A673 (cell line): ENCODE data around the gene RXRA. TPM values are rescaled to one million over a fixed set of nuclear protein-coding genes. Genes with fewer than 3 reads are reported as not detected.

Source experiments
- BruUV-seq: library from RNA; stranded (reverse); fragments of 400-500 nt; replicated peaks from 2 replicates; lab custom pipeline; 2021; lab: Mats Ljungman, UMichigan
- CTCF ChIA-PET: fragments of 300-600 bp; sonication (Branson Sonifier 250); formaldehyde crosslinking; loops from one replicate; lab custom pipeline; 2022; ENCODE audit warnings: antibody characterized with exemption; lab: Charles Lee
- POLR2A ChIA-PET: fragments of 300-600 bp; sonication (Branson Sonifier 250); formaldehyde crosslinking; loops from one replicate; lab custom pipeline; 2022; ENCODE audit warnings: antibody characterized with exemption; ENCODE audit not compliant: low non-redundant PET; lab: Charles Lee
- DNase-seq: peaks from one replicate; pipeline ENCODE4 v3.0.0-alpha.2; 2015; ENCODE audit warnings: low spot score
- H3K27ac ChIP-seq: fragments of 200-600 bp; sonication (generic); 2 replicates; pipeline ENCODE4 v1.5.1; 2016; ENCODE audit warnings: mixed run types, low read depth, mild to moderate bottlenecking, mixed read lengths, antibody characterized with exemption, low read length; ENCODE audit not compliant: poor library complexity, severe bottlenecking
- H3K27me3 ChIP-seq: fragments of 200-600 bp; sonication (generic); replicated peaks from 2 replicates; pipeline ENCODE4 v1.6.1; 2017; ENCODE audit warnings: mixed run types, low read depth, mild to moderate bottlenecking, mixed read lengths, antibody characterized with exemption, low read length; ENCODE audit not compliant: insufficient read depth, poor library complexity
- H3K36me3 ChIP-seq: fragments of 200-600 bp; sonication (generic); 2 replicates; pipeline ENCODE4 v1.6.1; 2016; ENCODE audit warnings: mixed run types, mild to moderate bottlenecking, mixed read lengths, antibody characterized with exemption, low read length; ENCODE audit not compliant: insufficient read depth, poor library complexity, severe bottlenecking
- H3K4me1 ChIP-seq: fragments of 200-600 bp; sonication (generic); 2 replicates; pipeline ENCODE4 v1.6.1; 2017; ENCODE audit warnings: mixed run types, mild to moderate bottlenecking, mixed read lengths, antibody characterized with exemption, low read length; ENCODE audit not compliant: insufficient read depth, poor library complexity, severe bottlenecking
- H3K4me3 ChIP-seq: fragments of 200-600 bp; sonication (generic); 2 replicates; pipeline ENCODE4 v1.5.1; 2016; ENCODE audit warnings: low read depth, mixed run types, mild to moderate bottlenecking, mixed read lengths, low read length; ENCODE audit not compliant: poor library complexity, severe bottlenecking
- H3K9me3 ChIP-seq: fragments of 200-600 bp; sonication (generic); 2 replicates; pipeline ENCODE4 v1.6.1; 2016; ENCODE audit warnings: mixed run types, low read depth, mild to moderate bottlenecking, mixed read lengths, antibody characterized with exemption, low read length; ENCODE audit not compliant: poor library complexity, severe bottlenecking
- CTCF ChIP-seq: fragments of 300-800, 200-600 bp; sonication (generic); conservative IDR thresholded peaks from 2 replicates; pipeline ENCODE4 v1.5.1; 2017; ENCODE audit warnings: low read depth, mild to moderate bottlenecking, antibody characterized with exemption, low read length, moderate library complexity, mixed read lengths
- EZH2 ChIP-seq: fragments of 200-600 bp; sonication (generic); IDR thresholded peaks from 2 replicates; pipeline ENCODE4 v1.6.1; 2017; ENCODE audit warnings: borderline replicate concordance, low read depth, mild to moderate bottlenecking, mixed read lengths, antibody characterized with exemption, low read length; ENCODE audit not compliant: poor library complexity, severe bottlenecking
- intact Hi-C: fragments of 100-400 bp; cut with micrococcal nuclease; formaldehyde crosslinking; loops from one replicate; pipeline ENCODE4 v1.10.0; 2022; ENCODE audit not compliant: unreplicated experiment
- total RNA-seq: library from RNA; stranded (reverse); gene quantifications from 2 replicates; pipeline ENCODE4 v1.2.3, GENCODE V29; 2021

Gene RXRA
- total RNA-seq, 1 experiment from 2014 or later, result 54.1 TPM

GRCh38 chr9:134431095-134431494 lies 104.8 kb downstream of the RXRA start:
- no peak overlapping the region for H3K27ac ChIP-seq
- H3K4me3 ChIP-seq, result no peak overlapping the region
- TF ChIP-seq EZH2 (no peak), CTCF (no peak)
- H3K9me3 ChIP-seq, result no peaks in the 10 kb centered on the region
- no peak for DNase-seq
- H3K36me3 ChIP-seq, result no peaks in the 10 kb centered on the region
- H3K4me1 ChIP-seq, result peaks cover 17% of the 10 kb centered on the region
- no peaks in the 10 kb centered on the region for H3K27me3 ChIP-seq
- intact Hi-C loops, result no loop called here
- POLR2A ChIA-PET, result no interaction called here
- BruUV-seq, result no TSS peak
- CTCF ChIA-PET, result no interaction called here

DNA sequence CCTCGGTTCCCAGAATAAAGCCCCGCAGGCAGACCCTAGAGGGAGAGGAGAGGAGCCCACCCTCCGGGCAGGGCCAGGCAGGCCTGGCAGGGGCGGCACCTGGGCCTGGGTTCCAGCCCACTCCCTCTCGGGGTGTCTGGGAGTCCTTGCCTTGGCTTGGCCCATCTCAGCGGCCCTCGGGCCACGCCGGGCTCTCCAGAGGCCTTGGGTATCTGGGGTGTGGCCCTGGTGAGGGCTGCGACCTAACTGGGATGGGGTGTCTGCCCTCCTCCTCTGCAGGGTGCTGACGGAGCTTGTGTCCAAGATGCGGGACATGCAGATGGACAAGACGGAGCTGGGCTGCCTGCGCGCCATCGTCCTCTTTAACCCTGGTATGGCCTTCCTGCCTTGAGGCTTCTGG lies 105.4 kb downstream of the RXRA start:
- intact Hi-C loops, result no loop called here
- Histone ChIP-seq H3K27me3 (no peaks in the 10 kb centered on the region), H3K9me3 (no peaks in the 10 kb centered on the region), H3K27ac (peak overlapping the region; percentile 71), H3K36me3 (peaks cover 5% of the 10 kb centered on the region), H3K4me3 (no peak overlapping the region), H3K4me1 (peaks cover 17% of the 10 kb centered on the region)
- ChIA-PET POLR2A (no interaction called here), CTCF (no interaction called here)
- no peak for TF ChIP-seq EZH2
- TF ChIP-seq CTCF, result no peak
- DNase-seq, result no peak
- no TSS peak for BruUV-seq

- intact Hi-C loops, result no loop called here
- Histone ChIP-seq H3K4me1 (peaks cover 17% of the 10 kb centered on the region), H3K27ac (peak overlapping the region; percentile 71), H3K9me3 (no peaks in the 10 kb centered on the region), H3K27me3 (no peaks in the 10 kb centered on the region), H3K4me3 (no peak overlapping the region), H3K36me3 (peaks cover 11% of the 10 kb centered on the region)
- no peak for TF ChIP-seq EZH2
- no peak for TF ChIP-seq CTCF
- ChIA-PET CTCF (no interaction called here), POLR2A (interaction anchor here (0.6 kb wide), 1 partner anchor 234 kb away, joined by 4 read pairs; no protein-coding TSS in a partner anchor)
- no TSS peak for BruUV-seq
- no peak for DNase-seq
Measured at GRCh38 chr9:134432471-134432870, 106.2 kb downstream of the RXRA start.
